Activated effector memory CD4-positive, alpha-beta T cell treated with anti-CD3 and anti-CD28 coated beads, Interleukin-2, amount 50 U/mL, for 16 hours (primary cell): ENCODE results near the gene LMAN2.

ENCODE experiments used
- DNase-seq: peaks from one replicate; pipeline ENCODE4 v3.0.0-alpha.2; 2020

Gene LMAN2

GRCh38 chr5:177304392-177305119, 46.9 kb downstream of the LMAN2 start:
- peak; percentile 75 for DNase-seq

GRCh38 chr5:177303925-177304391, 47.5 kb downstream of the LMAN2 start:
- no peak for DNase-seq

DNA sequence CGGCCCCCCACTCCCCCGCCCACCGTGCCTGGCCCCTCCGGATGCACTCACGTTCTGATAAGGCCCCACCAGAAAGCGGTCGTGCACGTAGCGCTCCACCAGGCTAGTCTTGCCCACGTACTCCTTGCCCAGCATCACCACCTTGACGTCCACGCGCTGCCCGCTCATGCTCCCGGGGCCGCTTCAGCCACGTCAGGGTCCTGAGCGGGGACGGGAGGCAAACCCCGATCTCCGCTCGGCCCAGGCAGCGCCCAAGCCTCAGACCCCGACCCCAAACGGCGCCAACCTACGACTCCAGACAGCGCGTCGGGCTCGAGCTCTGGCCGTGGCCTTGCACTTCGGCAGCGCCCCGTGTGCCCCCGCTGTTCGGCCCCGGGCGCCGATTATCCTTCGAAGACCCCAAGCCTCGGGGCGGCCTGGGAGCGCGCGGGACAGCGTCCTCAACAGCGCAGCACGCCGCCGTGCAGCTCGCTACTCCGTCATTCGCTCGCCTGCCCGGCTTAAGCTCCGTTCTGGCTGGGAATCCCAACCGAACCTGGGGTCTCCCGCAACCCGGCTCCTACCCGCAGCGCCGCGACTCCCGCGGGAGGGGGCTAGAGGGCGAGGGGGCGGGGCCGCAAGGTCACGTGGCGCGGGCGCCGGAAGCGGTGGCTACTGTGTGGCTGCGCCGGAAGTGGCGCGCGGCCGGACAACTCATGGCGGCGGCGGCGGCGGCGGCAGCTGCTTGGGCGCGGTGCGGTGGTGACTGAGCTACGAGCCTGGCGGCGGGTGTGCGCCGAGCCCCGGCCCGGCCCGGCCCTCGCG, 48.1 kb downstream of the LMAN2 start, which contains the start of the genes PRELID1 and RAB24:
PRELID1 (plus strand) TSS at position 679 of the 804 bp plus-strand sequence. CDS start 187 bp downstream, outside the sequence.
RAB24 (minus strand) TSS at position 599 of the 804 bp plus-strand sequence; CDS start at position 168, 431 bp downstream.
- DNase-seq: peak; percentile 97

- no peak for DNase-seq
These were observed 48.9 kb downstream of the LMAN2 start for GRCh38 chr5:177302354-177303110.

- DNase-seq: peak; percentile 75
These were observed 49.8 kb downstream of the LMAN2 start for GRCh38 chr5:177301503-177302165.

DNA sequence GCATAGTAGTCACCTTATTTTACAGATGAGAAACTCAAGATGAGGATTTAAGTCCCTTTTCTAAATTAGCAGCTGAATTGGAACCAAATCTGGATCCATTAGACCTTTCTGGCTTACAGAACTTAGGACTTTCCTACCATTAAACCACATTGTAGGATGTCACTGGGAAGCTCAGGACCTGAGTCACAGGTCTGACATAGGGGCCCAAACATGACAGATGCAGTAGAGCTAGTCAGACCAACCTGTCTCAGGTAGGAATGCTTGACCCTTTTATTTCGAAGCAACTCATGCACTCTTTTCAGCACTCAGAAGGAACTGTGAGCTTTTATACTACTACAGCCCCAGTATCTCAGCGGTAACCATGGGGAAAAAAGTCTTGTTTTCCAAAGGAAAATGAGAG, 50.5 kb downstream of the LMAN2 start:
- DNase-seq: no peak

DNA sequence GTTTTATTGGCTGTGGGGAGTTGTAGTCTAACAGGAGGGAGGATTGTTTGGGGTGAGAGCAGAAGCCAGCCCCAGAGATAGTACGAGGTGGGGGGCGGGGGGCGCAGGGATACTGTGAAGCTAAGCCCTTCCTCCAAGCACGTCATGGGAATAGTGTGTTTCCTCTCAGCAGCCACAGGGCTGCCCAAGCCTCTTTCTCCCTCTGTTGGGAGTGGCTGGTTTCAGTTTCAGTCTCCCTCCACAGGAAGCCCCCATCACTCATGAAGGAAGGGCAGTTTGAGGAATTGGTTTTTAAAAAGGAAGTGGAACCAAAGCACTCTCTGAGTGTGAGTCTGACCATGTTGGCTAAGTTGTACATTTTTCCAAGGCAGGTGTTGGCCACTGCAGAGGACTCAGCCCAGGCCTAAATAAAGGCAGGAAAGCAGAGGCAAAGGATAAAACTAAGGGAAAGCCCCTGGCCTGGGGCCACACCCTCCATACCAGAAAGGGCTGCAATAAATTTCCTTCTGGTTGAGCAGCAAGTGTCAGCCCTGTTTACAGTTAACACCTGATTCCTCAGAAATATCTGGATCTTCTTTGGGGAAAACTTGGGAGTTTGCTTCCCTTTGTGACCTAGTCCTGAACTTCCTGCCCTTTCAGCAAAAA, 51.1 kb downstream of the LMAN2 start:
- peak; percentile 83 for DNase-seq

DNA sequence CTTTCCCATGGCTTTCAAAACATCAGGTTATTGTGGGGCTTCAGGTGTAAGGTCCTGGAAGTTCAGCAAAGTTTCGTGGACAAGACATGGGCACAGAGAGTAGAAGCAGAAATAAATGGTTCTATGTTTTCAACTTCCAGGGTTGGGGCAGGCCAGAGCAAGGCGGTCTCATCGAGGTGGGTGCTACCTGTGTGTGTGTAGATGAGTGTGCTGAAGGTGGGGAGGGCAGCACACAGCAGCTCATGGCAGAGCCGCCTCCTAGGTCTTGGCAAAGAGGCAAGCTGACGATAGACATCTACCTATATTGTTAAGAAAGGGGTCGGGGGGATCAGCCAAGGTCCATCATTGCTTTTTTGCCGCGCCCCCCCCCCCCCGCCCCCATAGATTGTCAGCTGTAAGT, 51.8 kb downstream of the LMAN2 start:
- no peak for DNase-seq

- DNase-seq: no peak
These were observed 53.5 kb downstream of the LMAN2 start for GRCh38 chr5:177297922-177298321.

DNA sequence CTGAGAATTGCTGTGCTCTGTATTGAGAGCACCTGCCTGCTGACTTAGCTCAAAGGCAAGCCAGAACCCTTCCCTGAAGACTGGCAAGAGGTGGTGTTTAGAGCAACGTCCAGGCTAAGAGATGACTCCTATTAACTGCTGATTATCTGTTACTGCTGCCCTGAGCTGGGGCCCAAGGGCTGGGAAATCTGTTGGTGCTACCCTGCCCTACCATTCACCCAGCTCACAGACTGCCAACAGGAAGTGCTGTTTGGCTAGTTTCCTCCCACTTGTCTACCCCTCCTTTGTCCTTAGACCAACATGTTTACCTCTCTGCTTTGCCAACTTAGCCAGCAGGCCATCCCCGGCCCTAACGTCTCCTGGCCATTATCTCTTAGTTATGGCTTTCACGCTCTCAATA, 54.9 kb downstream of the LMAN2 start:
- DNase-seq: peak; percentile 64

DNA sequence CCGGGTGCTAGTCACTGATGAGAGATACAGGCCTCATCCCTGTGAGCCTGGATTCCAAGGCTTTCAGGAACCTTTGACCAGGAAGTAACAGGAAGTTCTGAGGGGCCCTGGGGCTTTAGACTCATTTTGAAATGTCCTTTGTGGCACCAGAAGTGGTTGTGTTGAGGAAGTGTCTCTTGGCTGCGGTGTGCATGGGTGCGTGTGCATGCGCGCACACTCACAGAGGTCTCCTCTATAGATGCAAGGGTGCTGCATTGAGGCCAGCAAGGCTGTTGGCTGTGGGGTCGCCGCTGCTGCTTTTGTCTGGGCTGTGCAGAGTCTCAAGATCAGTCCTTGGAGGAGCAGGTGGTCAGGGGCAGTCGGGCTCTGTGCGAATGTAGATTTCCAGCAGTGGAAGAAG, 55.5 kb downstream of the LMAN2 start:
- DNase-seq: peak; percentile 60

DNA sequence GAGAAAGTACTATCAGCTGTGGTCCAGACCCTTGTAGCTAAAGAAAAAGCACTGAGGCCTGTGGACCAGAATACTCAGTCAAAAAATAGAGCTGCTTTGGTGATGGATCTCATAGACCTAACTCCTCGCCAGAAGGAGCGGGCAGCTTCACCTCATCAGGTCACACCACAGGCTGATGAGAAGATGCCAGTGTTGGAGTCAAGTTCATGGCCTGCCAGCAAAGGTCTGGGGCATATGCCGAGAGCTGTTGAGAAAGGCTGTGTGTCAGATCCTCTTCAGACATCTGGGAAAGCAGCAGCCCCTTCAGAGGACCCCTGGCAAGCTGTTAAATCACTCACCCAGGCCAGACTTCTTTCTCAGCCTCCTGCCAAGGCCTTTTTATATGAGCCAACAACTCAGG, 56.8 kb downstream of the LMAN2 start:
- no peak for DNase-seq

DNA sequence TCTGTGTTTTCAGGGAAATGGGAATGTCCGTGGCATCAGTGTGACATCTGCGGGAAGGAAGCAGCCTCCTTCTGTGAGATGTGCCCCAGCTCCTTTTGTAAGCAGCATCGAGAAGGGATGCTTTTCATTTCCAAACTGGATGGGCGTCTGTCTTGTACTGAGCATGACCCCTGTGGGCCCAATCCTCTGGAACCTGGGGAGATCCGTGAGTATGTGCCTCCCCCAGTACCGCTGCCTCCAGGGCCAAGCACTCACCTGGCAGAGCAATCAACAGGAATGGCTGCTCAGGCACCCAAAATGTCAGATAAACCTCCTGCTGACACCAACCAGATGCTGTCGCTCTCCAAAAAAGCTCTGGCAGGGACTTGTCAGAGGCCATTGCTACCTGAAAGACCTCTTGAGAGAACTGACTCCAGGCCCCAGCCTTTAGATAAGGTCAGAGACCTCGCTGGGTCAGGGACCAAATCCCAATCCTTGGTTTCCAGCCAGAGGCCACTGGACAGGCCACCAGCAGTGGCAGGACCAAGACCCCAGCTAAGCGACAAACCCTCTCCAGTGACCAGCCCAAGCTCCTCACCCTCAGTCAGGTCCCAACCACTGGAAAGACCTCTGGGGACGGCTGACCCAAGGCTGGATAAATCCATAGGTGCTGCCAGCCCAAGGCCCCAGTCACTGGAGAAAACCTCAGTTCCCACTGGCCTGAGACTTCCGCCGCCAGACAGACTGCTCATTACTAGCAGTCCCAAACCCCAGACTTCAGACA, 57.5 kb downstream of the LMAN2 start:
- DNase-seq: no peak

DNA sequence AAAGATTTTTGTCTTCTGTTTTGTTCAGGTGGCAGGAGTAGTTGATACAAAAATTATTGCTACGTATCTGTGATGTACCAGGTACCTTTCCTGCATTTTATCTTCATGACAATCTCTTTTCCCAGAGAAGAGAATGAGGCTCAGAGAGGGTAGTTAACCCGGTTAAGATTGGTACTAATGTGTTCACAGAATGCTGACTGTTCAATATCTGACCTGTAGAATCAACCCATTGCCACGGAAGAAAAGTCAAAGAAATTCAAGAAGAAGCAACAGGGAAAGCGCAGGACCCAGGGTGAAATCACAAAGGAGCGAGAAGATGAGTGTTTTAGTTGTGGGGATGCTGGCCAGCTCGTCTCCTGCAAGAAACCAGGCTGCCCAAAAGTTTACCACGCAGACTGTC, 59.7 kb downstream of the LMAN2 start:
- no peak for DNase-seq

- no peak for DNase-seq
These were observed 60.5 kb downstream of the LMAN2 start for GRCh38 chr5:177290816-177291596.

GRCh38 chr5:177288191-177288590, 63.3 kb downstream of the LMAN2 start:
- DNase-seq: no peak
